ENCODE results near the gene SLC17A4.

DNA sequence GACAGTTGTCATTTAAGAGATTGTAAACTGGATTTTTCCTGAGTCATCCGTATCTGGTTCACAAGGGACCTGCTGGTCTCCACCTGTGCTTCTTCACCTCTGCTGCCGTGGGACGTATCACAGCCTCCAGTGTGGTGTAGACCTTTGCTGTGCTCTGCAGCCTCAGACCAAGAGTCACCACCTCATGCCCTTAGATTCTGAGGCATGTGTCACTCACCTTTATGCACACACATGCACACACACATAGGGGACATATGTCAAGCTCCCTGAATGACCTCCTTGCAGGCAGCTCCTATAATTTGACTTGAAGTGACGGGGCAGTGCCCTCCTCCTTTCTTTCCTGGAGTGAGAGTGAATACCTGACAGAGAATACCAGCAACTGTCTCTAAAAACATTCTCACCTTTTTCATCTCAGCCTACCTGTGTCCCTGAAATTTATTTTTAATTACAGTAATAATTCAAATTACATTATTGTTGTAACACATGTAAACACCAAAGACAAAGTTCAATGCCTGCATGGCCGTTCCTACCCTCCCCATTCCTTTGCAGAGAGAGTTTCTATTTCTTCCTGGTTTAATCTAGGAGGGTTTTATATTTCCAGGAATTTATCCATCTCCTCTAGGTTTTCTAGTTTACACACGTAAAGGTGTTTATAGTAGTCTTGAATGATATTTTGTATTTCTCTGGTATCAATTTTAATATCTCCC lies 3.5 kb downstream of the SLC17A4 start:
- TF ChIP-seq, protein P1, sequence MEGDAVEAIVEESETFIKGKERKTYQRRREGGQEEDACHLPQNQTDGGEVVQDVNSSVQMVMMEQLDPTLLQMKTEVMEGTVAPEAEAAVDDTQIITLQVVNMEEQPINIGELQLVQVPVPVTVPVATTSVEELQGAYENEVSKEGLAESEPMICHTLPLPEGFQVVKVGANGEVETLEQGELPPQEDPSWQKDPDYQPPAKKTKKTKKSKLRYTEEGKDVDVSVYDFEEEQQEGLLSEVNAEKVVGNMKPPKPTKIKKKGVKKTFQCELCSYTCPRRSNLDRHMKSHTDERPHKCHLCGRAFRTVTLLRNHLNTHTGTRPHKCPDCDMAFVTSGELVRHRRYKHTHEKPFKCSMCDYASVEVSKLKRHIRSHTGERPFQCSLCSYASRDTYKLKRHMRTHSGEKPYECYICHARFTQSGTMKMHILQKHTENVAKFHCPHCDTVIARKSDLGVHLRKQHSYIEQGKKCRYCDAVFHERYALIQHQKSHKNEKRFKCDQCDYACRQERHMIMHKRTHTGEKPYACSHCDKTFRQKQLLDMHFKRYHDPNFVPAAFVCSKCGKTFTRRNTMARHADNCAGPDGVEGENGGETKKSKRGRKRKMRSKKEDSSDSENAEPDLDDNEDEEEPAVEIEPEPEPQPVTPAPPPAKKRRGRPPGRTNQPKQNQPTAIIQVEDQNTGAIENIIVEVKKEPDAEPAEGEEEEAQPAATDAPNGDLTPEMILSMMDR (IDR thresholded peaks at IDR 0.05): no peak
- TF ChIP-seq POLR2AphosphoS5 (IDR thresholded peaks at IDR 0.05; ENCODE audit: low read depth, low read length): no peak
- no peak for TF ChIP-seq SIN3A (IDR thresholded peaks at IDR 0.05; ENCODE audit: borderline replicate concordance, insufficient read depth, low read depth, low read length)
- no peak for TF ChIP-seq TCF7L2 (IDR thresholded peaks at IDR 0.05; ENCODE audit: low read depth, low read length)
- TF ChIP-seq, protein P2, sequence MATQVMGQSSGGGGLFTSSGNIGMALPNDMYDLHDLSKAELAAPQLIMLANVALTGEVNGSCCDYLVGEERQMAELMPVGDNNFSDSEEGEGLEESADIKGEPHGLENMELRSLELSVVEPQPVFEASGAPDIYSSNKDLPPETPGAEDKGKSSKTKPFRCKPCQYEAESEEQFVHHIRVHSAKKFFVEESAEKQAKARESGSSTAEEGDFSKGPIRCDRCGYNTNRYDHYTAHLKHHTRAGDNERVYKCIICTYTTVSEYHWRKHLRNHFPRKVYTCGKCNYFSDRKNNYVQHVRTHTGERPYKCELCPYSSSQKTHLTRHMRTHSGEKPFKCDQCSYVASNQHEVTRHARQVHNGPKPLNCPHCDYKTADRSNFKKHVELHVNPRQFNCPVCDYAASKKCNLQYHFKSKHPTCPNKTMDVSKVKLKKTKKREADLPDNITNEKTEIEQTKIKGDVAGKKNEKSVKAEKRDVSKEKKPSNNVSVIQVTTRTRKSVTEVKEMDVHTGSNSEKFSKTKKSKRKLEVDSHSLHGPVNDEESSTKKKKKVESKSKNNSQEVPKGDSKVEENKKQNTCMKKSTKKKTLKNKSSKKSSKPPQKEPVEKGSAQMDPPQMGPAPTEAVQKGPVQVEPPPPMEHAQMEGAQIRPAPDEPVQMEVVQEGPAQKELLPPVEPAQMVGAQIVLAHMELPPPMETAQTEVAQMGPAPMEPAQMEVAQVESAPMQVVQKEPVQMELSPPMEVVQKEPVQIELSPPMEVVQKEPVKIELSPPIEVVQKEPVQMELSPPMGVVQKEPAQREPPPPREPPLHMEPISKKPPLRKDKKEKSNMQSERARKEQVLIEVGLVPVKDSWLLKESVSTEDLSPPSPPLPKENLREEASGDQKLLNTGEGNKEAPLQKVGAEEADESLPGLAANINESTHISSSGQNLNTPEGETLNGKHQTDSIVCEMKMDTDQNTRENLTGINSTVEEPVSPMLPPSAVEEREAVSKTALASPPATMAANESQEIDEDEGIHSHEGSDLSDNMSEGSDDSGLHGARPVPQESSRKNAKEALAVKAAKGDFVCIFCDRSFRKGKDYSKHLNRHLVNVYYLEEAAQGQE (IDR thresholded peaks at IDR 0.05; ENCODE audit: insufficient read depth in 1 of 2, low read depth in 2 of 2, low read length in 1 of 2): no peak

Measured in Panc1 (cell line).